ENCODE data around the gene PTPRM.

Gene PTPRM

DNA sequence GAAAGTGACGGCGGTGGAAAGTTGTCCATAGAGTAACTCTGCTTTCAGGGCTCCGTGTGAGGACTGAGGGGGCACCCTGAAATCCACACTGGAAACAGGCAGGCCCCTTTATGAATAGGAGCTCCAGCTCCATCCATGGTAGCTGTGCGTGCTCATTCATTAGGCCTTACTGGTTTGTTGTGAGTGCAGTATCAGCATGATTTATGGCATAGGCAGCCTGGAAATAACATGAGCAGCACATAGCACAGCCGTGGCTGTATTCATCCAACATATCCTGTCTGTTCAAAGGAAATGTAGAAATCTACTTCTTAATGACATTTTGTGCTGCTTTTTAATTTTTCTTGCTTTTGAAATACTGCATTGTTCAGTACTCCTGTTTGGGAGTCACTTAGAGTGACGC is 627.3 kb downstream of the PTPRM start:
- no peak for DNase-seq (ENCODE audit: low read depth)
- TF ChIP-seq, protein P1, sequence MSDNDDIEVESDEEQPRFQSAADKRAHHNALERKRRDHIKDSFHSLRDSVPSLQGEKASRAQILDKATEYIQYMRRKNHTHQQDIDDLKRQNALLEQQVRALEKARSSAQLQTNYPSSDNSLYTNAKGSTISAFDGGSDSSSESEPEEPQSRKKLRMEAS (IDR thresholded peaks at IDR 0.05; ENCODE audit: low read depth, low read length): no peak
- TF ChIP-seq MYC (IDR thresholded peaks at IDR 0.05; ENCODE audit: low read depth, low read length) (no peak), POLR2A (IDR thresholded peaks at IDR 0.05; ENCODE audit: extremely low read depth, insufficient read length) (no peak), CTCF (IDR thresholded peaks at IDR 0.05; ENCODE audit: low read depth, low read length) (no peak)
- H3K4me3 ChIP-seq (ENCODE audit: low read depth, low read length): no peak overlapping the region

DNA sequence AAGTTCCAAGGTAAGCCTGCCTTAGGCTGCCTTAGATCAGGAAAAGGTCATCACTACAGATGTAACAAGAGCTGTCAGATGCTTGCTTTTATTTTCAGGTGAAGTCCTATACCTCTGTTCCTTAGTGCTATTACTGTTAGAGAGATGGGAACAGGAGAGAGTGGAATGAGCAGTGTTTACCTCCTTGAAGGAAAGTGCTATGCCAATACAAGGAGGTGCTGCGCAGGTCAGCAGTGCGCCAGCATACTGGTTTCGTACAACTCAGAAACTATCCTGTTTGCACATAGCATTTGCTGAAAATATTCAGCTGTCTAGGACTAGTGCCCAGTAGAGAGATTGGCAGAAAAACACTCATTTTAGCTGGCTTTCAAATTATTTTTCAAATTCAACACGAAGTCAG is 629.1 kb downstream of the PTPRM start:
- no peak overlapping the region for H3K4me3 ChIP-seq (ENCODE audit: low read depth, low read length)
- DNase-seq (ENCODE audit: low read depth): no peak
- TF ChIP-seq CTCF (IDR thresholded peaks at IDR 0.05; ENCODE audit: low read depth, low read length): no peak
- TF ChIP-seq, protein P1 (IDR thresholded peaks at IDR 0.05; ENCODE audit: low read depth, low read length): no peak
- no peak for TF ChIP-seq MYC (IDR thresholded peaks at IDR 0.05; ENCODE audit: low read depth, low read length)
- no peak for TF ChIP-seq POLR2A (IDR thresholded peaks at IDR 0.05; ENCODE audit: extremely low read depth, insufficient read length)

- no peak overlapping the region for H3K4me3 ChIP-seq (ENCODE audit: low read depth, low read length)
- TF ChIP-seq, protein P1 (IDR thresholded peaks at IDR 0.05; ENCODE audit: low read depth, low read length): no peak
- no peak for TF ChIP-seq CTCF (IDR thresholded peaks at IDR 0.05; ENCODE audit: low read depth, low read length)
- no peak for TF ChIP-seq MYC (IDR thresholded peaks at IDR 0.05; ENCODE audit: low read depth, low read length)
- no peak for TF ChIP-seq POLR2A (IDR thresholded peaks at IDR 0.05; ENCODE audit: extremely low read depth, insufficient read length)
- no peak for DNase-seq (ENCODE audit: low read depth)
Measured at GRCh38 chr18:8197499-8197898, 630.4 kb downstream of the PTPRM start.

DNA sequence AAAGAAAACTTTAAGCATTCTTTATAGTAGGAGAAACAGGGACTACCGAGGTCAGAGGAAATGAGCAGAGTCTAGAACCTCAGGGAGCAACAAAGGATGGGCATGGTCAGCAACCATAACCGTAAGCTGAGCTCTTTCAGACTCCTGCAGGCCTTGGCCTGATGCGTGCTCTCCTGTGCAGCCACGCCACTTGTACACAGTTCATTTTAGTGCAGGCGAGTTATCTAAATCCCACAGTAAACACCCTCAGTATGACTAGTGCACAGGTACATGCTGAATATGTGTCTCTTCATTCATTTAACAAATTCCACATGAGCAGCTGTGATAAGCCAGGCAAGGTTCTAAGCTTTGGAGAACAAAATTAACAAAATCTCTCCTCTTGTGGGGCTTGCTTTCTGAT is 640.9 kb downstream of the PTPRM start:
- no peak overlapping the region for H3K4me3 ChIP-seq (ENCODE audit: low read depth, low read length)
- TF ChIP-seq MYC (IDR thresholded peaks at IDR 0.05; ENCODE audit: low read depth, low read length) (no peak), POLR2A (IDR thresholded peaks at IDR 0.05; ENCODE audit: extremely low read depth, insufficient read length) (no peak), CTCF (IDR thresholded peaks at IDR 0.05; ENCODE audit: low read depth, low read length) (no peak)
- TF ChIP-seq, protein P1 (IDR thresholded peaks at IDR 0.05; ENCODE audit: low read depth, low read length): no peak
- DNase-seq (ENCODE audit: low read depth): no peak

GRCh38 chr18:8208716-8209115 is 641.6 kb downstream of the PTPRM start:
- DNase-seq (ENCODE audit: low read depth): no peak
- H3K4me3 ChIP-seq (ENCODE audit: low read depth, low read length): no peak overlapping the region
- TF ChIP-seq, protein P1 (IDR thresholded peaks at IDR 0.05; ENCODE audit: low read depth, low read length): no peak
- no peak for TF ChIP-seq POLR2A (IDR thresholded peaks at IDR 0.05; ENCODE audit: extremely low read depth, insufficient read length)
- TF ChIP-seq MYC (IDR thresholded peaks at IDR 0.05; ENCODE audit: low read depth, low read length): no peak
- no peak for TF ChIP-seq CTCF (IDR thresholded peaks at IDR 0.05; ENCODE audit: low read depth, low read length)
